SK-N-SH treated with all-trans-retinoic acid at 6 μM for 48 hours (cell line): ENCODE measurements around the gene TMEM164.

Experiments
- ARNTL ChIP-seq: fragments of 450-650 bp; formaldehyde crosslinking; IDR thresholded peaks from 2 replicates; pipeline ENCODE4 v1.5.0; 2020; ENCODE audit warnings: low read depth, mild to moderate bottlenecking, moderate library complexity, borderline replicate concordance
- BACH2 ChIP-seq: fragments of 250-450 bp; sonication (Bioruptor Pico); IDR thresholded peaks from 2 replicates; pipeline ENCODE4 v1.9.0; 2021; ENCODE audit warnings: mild to moderate bottlenecking, borderline replicate concordance
- CSRNP3 ChIP-seq: fragments of 250-450 bp; sonication (Bioruptor Pico); IDR thresholded peaks from 2 replicates; pipeline ENCODE4 v1.5.1; 2021; ENCODE audit warnings: mild to moderate bottlenecking, moderate library complexity
- RARB ChIP-seq: fragments of 250-450 bp; sonication (Bioruptor Pico); IDR thresholded peaks from 2 replicates; pipeline ENCODE4 v1.8.0; 2021; ENCODE audit warnings: mild to moderate bottlenecking, moderate library complexity
- TCF4 ChIP-seq: fragments of 250-450 bp; sonication (Bioruptor Pico); IDR thresholded peaks from 2 replicates; pipeline ENCODE4 v1.8.0; 2021; ENCODE audit warnings: mild to moderate bottlenecking, moderate library complexity, borderline replicate concordance
- ZFP3 ChIP-seq: fragments of 250-450 bp; sonication (Bioruptor Pico); IDR thresholded peaks from 2 replicates; pipeline ENCODE4 v1.5.0; 2020; ENCODE audit warnings: mild to moderate bottlenecking, moderate library complexity
- ZFP30 ChIP-seq: fragments of 450-650 bp; formaldehyde crosslinking; IDR thresholded peaks from 2 replicates; pipeline ENCODE4 v1.5.0; 2022; ENCODE audit warnings: mild to moderate bottlenecking, moderate library complexity
- ZNF565 ChIP-seq: fragments of 450-650 bp; formaldehyde crosslinking; conservative IDR thresholded peaks from 2 replicates; pipeline ENCODE4 v1.5.0; 2020; ENCODE audit warnings: low read depth, mild to moderate bottlenecking, moderate library complexity
- ZNF8 ChIP-seq: fragments of 450-650 bp; formaldehyde crosslinking; IDR thresholded peaks from 2 replicates; pipeline ENCODE4 v1.5.0; 2020; ENCODE audit warnings: mild to moderate bottlenecking, moderate library complexity
- TF ChIP-seq, protein P1 (sequence below): fragments of 250-450 bp; sonication (Bioruptor Pico); IDR thresholded peaks from 2 replicates; pipeline ENCODE4 v1.5.0; 2020; ENCODE audit warnings: mild to moderate bottlenecking, moderate library complexity
- TF ChIP-seq, protein P2 (sequence below): fragments of 250-450 bp; sonication (Bioruptor Pico); IDR thresholded peaks from 2 replicates; pipeline ENCODE4 v1.8.0; 2020; ENCODE audit warnings: mild to moderate bottlenecking, moderate library complexity, borderline replicate concordance

- TF ChIP-seq, protein P1, sequence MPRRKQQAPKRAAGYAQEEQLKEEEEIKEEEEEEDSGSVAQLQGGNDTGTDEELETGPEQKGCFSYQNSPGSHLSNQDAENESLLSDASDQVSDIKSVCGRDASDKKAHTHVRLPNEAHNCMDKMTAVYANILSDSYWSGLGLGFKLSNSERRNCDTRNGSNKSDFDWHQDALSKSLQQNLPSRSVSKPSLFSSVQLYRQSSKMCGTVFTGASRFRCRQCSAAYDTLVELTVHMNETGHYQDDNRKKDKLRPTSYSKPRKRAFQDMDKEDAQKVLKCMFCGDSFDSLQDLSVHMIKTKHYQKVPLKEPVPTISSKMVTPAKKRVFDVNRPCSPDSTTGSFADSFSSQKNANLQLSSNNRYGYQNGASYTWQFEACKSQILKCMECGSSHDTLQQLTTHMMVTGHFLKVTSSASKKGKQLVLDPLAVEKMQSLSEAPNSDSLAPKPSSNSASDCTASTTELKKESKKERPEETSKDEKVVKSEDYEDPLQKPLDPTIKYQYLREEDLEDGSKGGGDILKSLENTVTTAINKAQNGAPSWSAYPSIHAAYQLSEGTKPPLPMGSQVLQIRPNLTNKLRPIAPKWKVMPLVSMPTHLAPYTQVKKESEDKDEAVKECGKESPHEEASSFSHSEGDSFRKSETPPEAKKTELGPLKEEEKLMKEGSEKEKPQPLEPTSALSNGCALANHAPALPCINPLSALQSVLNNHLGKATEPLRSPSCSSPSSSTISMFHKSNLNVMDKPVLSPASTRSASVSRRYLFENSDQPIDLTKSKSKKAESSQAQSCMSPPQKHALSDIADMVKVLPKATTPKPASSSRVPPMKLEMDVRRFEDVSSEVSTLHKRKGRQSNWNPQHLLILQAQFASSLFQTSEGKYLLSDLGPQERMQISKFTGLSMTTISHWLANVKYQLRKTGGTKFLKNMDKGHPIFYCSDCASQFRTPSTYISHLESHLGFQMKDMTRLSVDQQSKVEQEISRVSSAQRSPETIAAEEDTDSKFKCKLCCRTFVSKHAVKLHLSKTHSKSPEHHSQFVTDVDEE: no peak
- TF ChIP-seq RARB (no peak), BACH2 (CRISPR knock-in tag) (no peak), ZNF8 (CRISPR knock-in tag) (no peak), ZFP30 (CRISPR knock-in tag) (no peak), ZNF565 (CRISPR knock-in tag) (no peak), ZFP3 (no peak), TCF4 (no peak), ARNTL (CRISPR knock-in tag) (no peak), CSRNP3 (CRISPR knock-in tag) (no peak)
- TF ChIP-seq, protein P2, sequence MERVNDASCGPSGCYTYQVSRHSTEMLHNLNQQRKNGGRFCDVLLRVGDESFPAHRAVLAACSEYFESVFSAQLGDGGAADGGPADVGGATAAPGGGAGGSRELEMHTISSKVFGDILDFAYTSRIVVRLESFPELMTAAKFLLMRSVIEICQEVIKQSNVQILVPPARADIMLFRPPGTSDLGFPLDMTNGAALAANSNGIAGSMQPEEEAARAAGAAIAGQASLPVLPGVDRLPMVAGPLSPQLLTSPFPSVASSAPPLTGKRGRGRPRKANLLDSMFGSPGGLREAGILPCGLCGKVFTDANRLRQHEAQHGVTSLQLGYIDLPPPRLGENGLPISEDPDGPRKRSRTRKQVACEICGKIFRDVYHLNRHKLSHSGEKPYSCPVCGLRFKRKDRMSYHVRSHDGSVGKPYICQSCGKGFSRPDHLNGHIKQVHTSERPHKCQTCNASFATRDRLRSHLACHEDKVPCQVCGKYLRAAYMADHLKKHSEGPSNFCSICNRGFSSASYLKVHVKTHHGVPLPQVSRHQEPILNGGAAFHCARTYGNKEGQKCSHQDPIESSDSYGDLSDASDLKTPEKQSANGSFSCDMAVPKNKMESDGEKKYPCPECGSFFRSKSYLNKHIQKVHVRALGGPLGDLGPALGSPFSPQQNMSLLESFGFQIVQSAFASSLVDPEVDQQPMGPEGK (CRISPR knock-in tag): no peak
Observed at GRCh38 chrX:110132450-110133114, 129.7 kb downstream of the TMEM164 start.
